Uterus (tissue), 4 donors: ENCODE measurements around the gene TASP1. TPM values are rescaled to one million over a fixed set of nuclear protein-coding genes. Genes with fewer than 3 reads are reported as not detected.

Experiments
- DNase-seq, 2 donors: peaks; one replicate each; pipeline ENCODE4 v3.0.0-alpha.2; 2019 to 2020
- H3K27ac ChIP-seq, 2 donors: fragments of 200-600 bp; sonication (generic); 1 replicate in 1 of 2; 2 replicates in 1 of 2; pipeline ENCODE4 v1.5.1; 2016 to 2018
- H3K27me3 ChIP-seq, 2 donors: fragments of 200-600 bp; sonication (generic); one replicate each; pipeline ENCODE4 v1.5.1; 2018 to 2019; ENCODE audit warnings: control low read depth in 1 of 2
- H3K36me3 ChIP-seq, 2 donors: fragments of 200-600 bp; sonication (generic); one replicate each; pipeline ENCODE4 v1.5.1; 2019; ENCODE audit warnings: control low read depth in 1 of 2
- H3K4me1 ChIP-seq, 2 donors: fragments of 200-600 bp; sonication (generic); one replicate each; pipeline ENCODE4 v1.5.1; 2018 to 2019; ENCODE audit warnings: control low read depth in 1 of 2
- H3K4me3 ChIP-seq, 2 donors: fragments of 200-600 bp; sonication (generic); 1 replicate in 1 of 2; 2 replicates in 1 of 2; pipeline ENCODE4 v1.5.1; 2018 to 2019; ENCODE audit warnings: mild to moderate bottlenecking in 1 of 2
- H3K9me3 ChIP-seq, 2 donors: fragments of 200-600 bp; sonication (generic); one replicate each; pipeline ENCODE4 v1.5.1; 2019; ENCODE audit warnings: control low read depth in 1 of 2
- POLR2A ChIP-seq, 2 donors: fragments of 450-650 bp; IDR thresholded peaks; one replicate each; pipeline ENCODE4 v1.6.1; 2016; ENCODE audit warnings: antibody characterized with exemption in 2 of 2, mild to moderate bottlenecking in 1 of 2, moderate library complexity in 1 of 2
- intact Hi-C: fragments of 100-400 bp; cut with DNase I; formaldehyde crosslinking; loops from one replicate; pipeline ENCODE4 v1.15.1; 2023; ENCODE audit warnings: low total_unique reads
- total RNA-seq, 4 donors: library from RNA; depleted of rRNA in 3 of 4; stranded (reverse); fragments of >200 nt in 3 of 4; gene quantifications; one replicate each; pipeline versions ENCODE4 v1.1.0 to v1.2.4, GENCODE V29; 2014 to 2023
- TF ChIP-seq, protein P1 (sequence below), 4 experiments: fragments of 200-600 bp in 2 of 4; fragments of 450-650 bp in 2 of 4; sonication (generic) in 2 of 4; IDR thresholded peaks; one replicate each; pipeline ENCODE4 v1.5.1; 2016 to 2019; ENCODE audit warnings: antibody characterized with exemption in 4 of 4, mild to moderate bottlenecking in 2 of 4, moderate library complexity in 1 of 4
- donor health status: DM: yes; HTN: yes; CAD: no.

Gene TASP1
- total RNA-seq, 4 donors from 2014 or later: 1.3 to 34.4 (median 24.4) TPM

DNA sequence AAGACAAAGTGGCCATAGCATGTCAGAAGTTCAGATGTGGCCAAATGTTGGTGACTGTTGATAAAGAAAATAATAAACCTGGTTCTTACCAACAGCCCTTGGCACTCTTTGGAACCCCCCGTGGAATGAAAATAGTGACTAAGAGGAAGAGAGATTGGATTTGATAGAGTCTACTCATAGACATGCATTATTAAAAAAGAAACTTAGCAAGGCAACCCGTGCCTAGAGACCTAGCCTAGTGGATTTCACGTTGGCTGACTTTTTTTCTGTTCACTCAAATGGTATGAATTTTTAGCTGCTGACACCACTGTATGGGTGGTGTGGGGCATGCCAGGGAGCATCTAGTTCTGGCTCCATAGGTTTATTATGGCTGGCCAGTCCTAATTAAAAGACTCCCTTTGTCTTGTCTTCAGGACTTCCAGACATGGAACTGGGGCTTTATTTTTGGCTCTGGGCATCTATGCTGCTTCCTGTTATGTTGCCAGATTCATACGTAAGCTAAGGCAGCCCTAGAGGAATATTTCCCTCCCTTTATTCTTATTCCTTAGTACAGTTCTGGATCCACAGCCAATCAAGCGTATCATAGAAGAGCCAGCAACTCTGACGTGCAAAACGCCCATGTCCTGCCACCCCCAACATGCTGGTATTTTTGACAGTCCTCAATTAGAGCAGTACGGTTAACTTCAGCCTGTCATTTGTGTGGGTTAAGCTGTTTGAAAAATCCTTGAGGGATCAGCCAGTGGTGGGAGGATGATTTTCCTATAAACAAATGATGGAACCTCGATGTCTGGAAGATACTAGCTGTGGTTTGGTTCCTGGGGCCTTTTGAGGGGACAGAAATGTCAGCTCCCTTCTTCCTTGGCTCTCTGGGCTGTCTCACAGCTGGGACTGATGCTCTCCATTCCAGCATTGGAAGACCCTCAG, 290.2 kb downstream of the TASP1 start:
- Histone ChIP-seq H3K27me3 (no peaks in the 10 kb centered on the region), H3K9me3 (no peaks in the 10 kb centered on the region), H3K4me3 (no peak overlapping the region), H3K36me3 (no peaks in the 10 kb centered on the region), H3K4me1 (no peaks in the 10 kb centered on the region), H3K27ac (no peak overlapping the region)
- TF ChIP-seq, protein P1, sequence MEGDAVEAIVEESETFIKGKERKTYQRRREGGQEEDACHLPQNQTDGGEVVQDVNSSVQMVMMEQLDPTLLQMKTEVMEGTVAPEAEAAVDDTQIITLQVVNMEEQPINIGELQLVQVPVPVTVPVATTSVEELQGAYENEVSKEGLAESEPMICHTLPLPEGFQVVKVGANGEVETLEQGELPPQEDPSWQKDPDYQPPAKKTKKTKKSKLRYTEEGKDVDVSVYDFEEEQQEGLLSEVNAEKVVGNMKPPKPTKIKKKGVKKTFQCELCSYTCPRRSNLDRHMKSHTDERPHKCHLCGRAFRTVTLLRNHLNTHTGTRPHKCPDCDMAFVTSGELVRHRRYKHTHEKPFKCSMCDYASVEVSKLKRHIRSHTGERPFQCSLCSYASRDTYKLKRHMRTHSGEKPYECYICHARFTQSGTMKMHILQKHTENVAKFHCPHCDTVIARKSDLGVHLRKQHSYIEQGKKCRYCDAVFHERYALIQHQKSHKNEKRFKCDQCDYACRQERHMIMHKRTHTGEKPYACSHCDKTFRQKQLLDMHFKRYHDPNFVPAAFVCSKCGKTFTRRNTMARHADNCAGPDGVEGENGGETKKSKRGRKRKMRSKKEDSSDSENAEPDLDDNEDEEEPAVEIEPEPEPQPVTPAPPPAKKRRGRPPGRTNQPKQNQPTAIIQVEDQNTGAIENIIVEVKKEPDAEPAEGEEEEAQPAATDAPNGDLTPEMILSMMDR (IDR thresholded peaks at IDR 0.05): no peak
- no peak for TF ChIP-seq POLR2A (IDR thresholded peaks at IDR 0.05)
- DNase-seq: no peak
- intact Hi-C loops: no loop called here

DNA sequence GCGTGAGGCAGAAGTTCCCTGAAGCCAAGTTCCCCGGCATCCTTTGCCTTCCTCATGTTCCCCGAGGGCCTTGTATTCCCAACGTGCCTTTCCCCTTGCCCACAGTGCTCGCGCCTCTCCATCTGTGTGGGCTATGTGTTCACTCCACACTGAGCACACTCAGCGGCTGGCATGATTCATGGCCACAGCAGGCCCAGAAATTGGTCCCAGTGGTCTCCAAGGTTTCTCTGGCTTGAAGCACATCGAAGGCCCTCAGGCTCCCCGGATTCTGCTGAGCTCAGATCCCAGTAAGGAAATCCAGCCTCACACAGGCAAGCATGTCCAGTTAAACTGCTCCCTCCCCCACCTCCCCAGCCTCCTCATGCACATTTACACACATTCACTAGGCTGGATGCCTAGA, 294.1 kb downstream of the TASP1 start:
- Histone ChIP-seq H3K4me3 (no peak overlapping the region), H3K9me3 (no peaks in the 10 kb centered on the region), H3K27me3 (no peaks in the 10 kb centered on the region), H3K36me3 (no peaks in the 10 kb centered on the region), H3K4me1 (no peaks in the 10 kb centered on the region), H3K27ac (no peak overlapping the region)
- intact Hi-C loops: no loop called here
- no peak for DNase-seq
- TF ChIP-seq, protein P1 (IDR thresholded peaks at IDR 0.05): no peak
- TF ChIP-seq POLR2A (IDR thresholded peaks at IDR 0.05): no peak

DNA sequence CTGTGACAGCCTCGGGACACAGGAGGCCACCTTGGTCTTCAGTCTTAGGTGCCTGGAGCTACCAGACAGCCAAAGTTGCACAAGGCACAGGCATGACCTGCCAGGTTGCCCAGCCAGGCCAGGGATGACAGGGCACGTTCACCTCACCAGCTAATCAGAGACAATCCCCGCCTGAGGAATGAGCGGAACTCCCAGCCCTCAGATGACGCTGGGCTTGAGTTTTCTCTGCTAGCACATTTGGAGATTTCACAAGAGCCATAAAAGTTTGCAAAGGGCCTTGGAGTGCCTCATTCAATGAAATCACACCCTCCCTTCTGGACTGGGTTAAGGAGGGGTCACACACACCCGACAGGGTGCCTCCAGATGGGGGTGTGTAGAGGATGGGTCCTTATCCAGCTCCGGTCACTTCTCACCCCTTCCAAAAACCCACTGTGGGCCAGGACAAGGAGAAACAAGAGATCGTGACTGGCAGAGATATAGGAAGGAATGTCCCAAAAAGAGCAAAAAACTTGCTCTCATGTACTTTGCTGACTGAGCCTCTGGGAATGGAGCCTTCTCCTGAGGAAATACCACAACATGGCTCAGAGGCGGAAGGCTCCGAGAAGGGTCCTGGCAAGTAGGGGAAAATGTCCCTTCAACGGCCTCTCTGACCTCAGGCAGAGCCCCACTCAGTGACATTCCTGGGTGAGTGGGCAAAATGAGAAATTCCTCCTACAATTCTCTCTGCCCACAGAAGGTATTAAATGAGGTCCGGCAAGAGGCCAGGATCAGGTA, 296.1 kb downstream of the TASP1 start:
- Histone ChIP-seq H3K4me1 (no peaks in the 10 kb centered on the region), H3K36me3 (no peaks in the 10 kb centered on the region), H3K4me3 (no peak overlapping the region), H3K27me3 (no peaks in the 10 kb centered on the region), H3K27ac (peak overlapping the region in 1 of 2 donors; percentile 8), H3K9me3 (no peaks in the 10 kb centered on the region)
- TF ChIP-seq, protein P1 (IDR thresholded peaks at IDR 0.05): no peak
- no peak for TF ChIP-seq POLR2A (IDR thresholded peaks at IDR 0.05)
- DNase-seq: no peak
- intact Hi-C loops: no loop called here

DNA sequence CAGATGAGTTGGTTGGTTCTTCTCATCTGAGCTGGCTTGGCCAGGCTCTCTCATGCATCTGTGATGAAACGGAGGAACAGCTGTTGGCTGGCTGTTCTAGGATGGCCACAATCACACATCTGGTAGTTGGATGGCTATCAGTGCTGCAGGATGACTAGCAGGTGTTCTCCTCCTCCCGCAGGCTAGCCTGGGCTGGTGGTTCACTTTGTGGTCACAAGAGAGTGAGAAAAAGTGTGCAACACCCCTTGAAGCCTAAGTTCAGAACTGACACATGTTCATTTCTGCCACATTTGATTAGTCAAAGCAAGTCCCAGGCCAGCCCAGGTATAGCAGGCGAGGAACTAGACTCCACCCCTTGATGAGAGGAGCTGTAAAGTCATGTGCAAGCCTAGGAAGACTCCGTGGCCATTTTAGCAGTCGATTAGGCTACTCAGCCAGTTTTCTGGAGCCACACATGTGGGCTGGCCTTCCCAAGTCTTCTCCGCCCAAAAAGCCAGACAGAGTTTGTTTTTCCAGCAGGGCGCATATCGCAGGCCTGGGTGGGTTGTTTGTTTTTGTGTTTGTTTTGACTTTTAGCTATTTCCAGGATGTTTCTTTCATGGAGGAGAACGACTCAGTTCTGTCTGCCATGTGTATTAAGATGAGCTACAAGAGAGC, 296.9 kb downstream of the TASP1 start:
- intact Hi-C loops: no loop called here
- DNase-seq: no peak
- Histone ChIP-seq H3K9me3 (no peaks in the 10 kb centered on the region), H3K27ac (no peak overlapping the region), H3K27me3 (no peaks in the 10 kb centered on the region), H3K4me3 (no peak overlapping the region), H3K4me1 (no peaks in the 10 kb centered on the region), H3K36me3 (no peaks in the 10 kb centered on the region)
- no peak for TF ChIP-seq POLR2A (IDR thresholded peaks at IDR 0.05)
- TF ChIP-seq, protein P1 (IDR thresholded peaks at IDR 0.05): no peak
